Activated CD8-positive, alpha-beta T cell treated with anti-CD3 and anti-CD28 coated beads for 36 hours (primary cell): Measurements from ENCODE around the gene GABRA5. TPM values are rescaled to one million over a fixed set of nuclear protein-coding genes. Genes with fewer than 3 reads are reported as not detected.

Experiments used
- ATAC-seq: fragments of 200-7000 bp; cut with Tn5 transposase; one replicate; pipeline ENCODE4 v1.10.0; 2021; ENCODE audit warnings: mild to moderate bottlenecking, moderate library complexity
- CTCF ChIA-PET: fragments of 350-600 bp; sonication (Branson Sonifier 250); formaldehyde crosslinking; loops from one replicate; lab custom pipeline; 2021; ENCODE audit warnings: antibody characterized with exemption; lab: Charles Lee
- POLR2A ChIA-PET: fragments of 350-600 bp; sonication (Branson Sonifier 250); formaldehyde crosslinking; loops from one replicate; lab custom pipeline; 2021; ENCODE audit warnings: antibody characterized with exemption; lab: Charles Lee
- DNase-seq: peaks from one replicate; pipeline ENCODE4 v3.0.0-alpha.2; 2020
- H3K27ac Mint-ChIP-seq: one replicate; pipeline ENCODE4 v1.8.0; 2021; ENCODE audit warnings: mild to moderate bottlenecking, mixed read lengths
- H3K27me3 Mint-ChIP-seq: one replicate; pipeline ENCODE4 v1.8.0; 2021; ENCODE audit warnings: mixed read lengths
- H3K36me3 Mint-ChIP-seq: one replicate; pipeline ENCODE4 v1.8.0; 2021; ENCODE audit warnings: low read depth, mixed read lengths
- H3K4me1 Mint-ChIP-seq: one replicate; pipeline ENCODE4 v1.8.0; 2021; ENCODE audit warnings: low read depth, mixed read lengths
- H3K4me3 Mint-ChIP-seq: one replicate; pipeline ENCODE4 v1.8.0; 2021; ENCODE audit warnings: mild to moderate bottlenecking, moderate library complexity, mixed read lengths
- H3K9me3 Mint-ChIP-seq: one replicate; pipeline ENCODE4 v1.8.0; 2021; ENCODE audit warnings: mixed read lengths
- intact Hi-C: fragments of 100-400 bp; cut with micrococcal nuclease; formaldehyde crosslinking; loops from one replicate; pipeline ENCODE4 v1.10.0; 2022
- total RNA-seq, 2 experiments: library from RNA; stranded (reverse); gene quantifications; one replicate each; pipeline ENCODE4 v1.2.3, GENCODE V29; 2021
- TF ChIP-seq, protein P1 (sequence below): fragments of 200-600 bp; IDR thresholded peaks from one replicate; pipeline ENCODE4 v1.8.0; 2022; ENCODE audit warnings: antibody characterized with exemption, mild to moderate bottlenecking

GABRA5 gene
- total RNA-seq, 2 experiments from 2014 or later, result not detected

DNA sequence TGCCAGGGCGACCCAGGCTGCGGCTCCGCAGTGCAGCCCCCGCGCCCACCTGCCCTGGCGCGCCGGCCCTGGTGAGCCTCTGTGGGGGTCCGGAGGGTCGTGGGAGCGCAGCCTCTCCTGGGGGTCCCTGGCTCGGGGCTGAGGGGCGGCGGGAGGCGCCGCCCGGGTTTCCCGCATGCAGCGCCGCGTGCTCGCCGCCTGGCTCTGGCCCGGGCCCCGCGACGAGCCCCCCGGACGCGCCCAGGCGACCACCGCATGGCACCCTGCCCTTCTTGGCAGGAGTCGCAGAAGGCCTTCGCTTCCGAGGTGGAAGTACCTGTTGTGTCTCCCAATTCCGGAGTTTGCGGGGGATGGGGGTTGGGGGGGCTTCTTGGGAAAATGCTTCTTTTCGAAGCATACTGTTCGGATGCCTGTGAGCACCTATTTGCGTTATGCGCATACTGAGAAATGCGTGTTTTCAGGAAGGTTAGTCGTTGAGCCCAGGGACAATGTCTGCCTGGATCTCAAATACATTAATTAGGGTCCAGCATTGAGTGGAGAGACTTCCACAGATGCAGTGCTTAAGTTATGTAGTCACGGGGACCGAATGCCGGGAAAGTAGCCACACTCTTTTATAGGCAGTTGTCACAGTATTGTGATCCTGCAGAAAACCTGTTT lies 1.3 kb downstream of the GABRA5 start:
- Mint-ChIP-seq H3K4me1 (no peaks in the 10 kb centered on the region), H3K4me3 (no peak overlapping the region), H3K27ac (no peak overlapping the region), H3K9me3 (no peaks in the 10 kb centered on the region), H3K27me3 (peaks cover 24% of the 10 kb centered on the region), H3K36me3 (no peaks in the 10 kb centered on the region)
- ChIA-PET CTCF (no interaction called here), POLR2A (no interaction called here)
- TF ChIP-seq, protein P1, sequence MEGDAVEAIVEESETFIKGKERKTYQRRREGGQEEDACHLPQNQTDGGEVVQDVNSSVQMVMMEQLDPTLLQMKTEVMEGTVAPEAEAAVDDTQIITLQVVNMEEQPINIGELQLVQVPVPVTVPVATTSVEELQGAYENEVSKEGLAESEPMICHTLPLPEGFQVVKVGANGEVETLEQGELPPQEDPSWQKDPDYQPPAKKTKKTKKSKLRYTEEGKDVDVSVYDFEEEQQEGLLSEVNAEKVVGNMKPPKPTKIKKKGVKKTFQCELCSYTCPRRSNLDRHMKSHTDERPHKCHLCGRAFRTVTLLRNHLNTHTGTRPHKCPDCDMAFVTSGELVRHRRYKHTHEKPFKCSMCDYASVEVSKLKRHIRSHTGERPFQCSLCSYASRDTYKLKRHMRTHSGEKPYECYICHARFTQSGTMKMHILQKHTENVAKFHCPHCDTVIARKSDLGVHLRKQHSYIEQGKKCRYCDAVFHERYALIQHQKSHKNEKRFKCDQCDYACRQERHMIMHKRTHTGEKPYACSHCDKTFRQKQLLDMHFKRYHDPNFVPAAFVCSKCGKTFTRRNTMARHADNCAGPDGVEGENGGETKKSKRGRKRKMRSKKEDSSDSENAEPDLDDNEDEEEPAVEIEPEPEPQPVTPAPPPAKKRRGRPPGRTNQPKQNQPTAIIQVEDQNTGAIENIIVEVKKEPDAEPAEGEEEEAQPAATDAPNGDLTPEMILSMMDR, result no peak
- intact Hi-C loops, result no loop called here
- no peak for DNase-seq
- ATAC-seq, result no peak

DNA sequence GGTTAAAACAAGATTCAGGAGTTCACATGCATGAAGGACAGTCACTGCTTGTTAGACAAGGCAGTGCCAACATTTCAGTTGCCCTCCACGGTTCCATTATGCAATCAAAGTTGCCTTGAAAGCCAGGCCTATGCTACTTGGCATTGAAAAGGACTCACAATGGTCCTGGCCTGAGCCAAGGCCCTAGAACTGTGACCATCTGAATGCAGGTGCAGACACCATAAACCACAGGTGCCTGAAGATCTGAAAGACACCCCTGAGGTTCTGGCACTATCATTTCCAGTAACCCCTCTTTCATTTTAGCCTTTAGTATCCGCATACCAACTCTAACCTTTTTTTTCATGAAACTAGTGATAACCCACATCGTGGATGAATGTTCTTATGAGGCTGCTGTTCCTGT lies 2.8 kb downstream of the GABRA5 start:
- intact Hi-C loops, result no loop called here
- ChIA-PET POLR2A (no interaction called here), CTCF (no interaction called here)
- DNase-seq, result no peak
- H3K4me3 Mint-ChIP-seq, result no peak overlapping the region
- peaks cover 24% of the 10 kb centered on the region for H3K27me3 Mint-ChIP-seq
- no peaks in the 10 kb centered on the region for H3K9me3 Mint-ChIP-seq
- H3K27ac Mint-ChIP-seq, result no peak overlapping the region
- no peaks in the 10 kb centered on the region for H3K36me3 Mint-ChIP-seq
- TF ChIP-seq, protein P1, result no peak
- H3K4me1 Mint-ChIP-seq, result no peaks in the 10 kb centered on the region
- no peak for ATAC-seq

DNA sequence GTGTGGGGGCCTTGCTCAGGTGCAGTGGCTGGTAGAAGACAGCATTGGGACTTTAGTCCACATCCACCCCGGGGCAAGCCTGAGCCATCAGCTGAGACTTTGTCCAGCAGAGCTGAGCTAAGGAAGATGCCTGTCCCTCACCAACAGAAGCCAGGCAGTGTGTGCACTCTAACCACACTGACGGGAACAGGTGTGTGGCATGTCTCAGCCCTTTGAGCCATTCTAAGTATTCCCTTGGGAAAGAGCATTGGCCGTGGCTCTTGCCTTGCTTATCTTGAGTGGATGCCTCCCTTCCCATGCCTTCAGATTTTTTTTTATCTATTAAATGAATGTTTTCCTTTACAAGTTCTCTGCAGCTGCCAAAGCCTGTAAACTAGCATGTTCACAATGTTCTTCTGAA lies 3.5 kb downstream of the GABRA5 start:
- Mint-ChIP-seq H3K27me3 (peaks cover 21% of the 10 kb centered on the region), H3K27ac (no peak overlapping the region), H3K4me3 (no peak overlapping the region), H3K36me3 (no peaks in the 10 kb centered on the region), H3K4me1 (no peaks in the 10 kb centered on the region), H3K9me3 (no peaks in the 10 kb centered on the region)
- TF ChIP-seq, protein P1, result no peak
- ChIA-PET CTCF (no interaction called here), POLR2A (no interaction called here)
- intact Hi-C loops, result no loop called here
- ATAC-seq (no peak), DNase-seq (no peak)

DNA sequence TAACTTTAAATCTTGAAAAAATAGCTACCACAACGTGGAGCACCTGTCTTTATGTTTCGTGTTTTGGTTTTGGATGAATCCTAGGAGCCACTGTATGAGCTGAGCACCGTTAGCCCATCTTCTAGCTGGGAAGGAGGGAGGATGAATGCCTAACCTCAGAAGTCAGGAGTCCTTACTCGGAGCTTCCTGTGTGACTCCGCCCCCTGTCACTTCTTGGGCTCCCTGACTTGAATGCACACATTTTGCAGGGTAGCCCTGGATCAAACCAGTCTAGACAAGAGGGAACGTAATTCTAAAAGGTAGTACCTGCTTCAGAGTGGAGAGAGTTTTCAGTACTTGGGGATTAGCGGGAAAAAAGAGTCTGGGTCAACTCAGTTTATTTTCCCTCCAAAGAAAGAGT lies 5.3 kb downstream of the GABRA5 start:
- no peak overlapping the region for H3K4me3 Mint-ChIP-seq
- DNase-seq, result no peak
- no peak overlapping the region for H3K27ac Mint-ChIP-seq
- intact Hi-C loops, result no loop called here
- POLR2A ChIA-PET, result no interaction called here
- no peaks in the 10 kb centered on the region for H3K9me3 Mint-ChIP-seq
- CTCF ChIA-PET, result no interaction called here
- no peaks in the 10 kb centered on the region for H3K36me3 Mint-ChIP-seq
- no peak for ATAC-seq
- H3K4me1 Mint-ChIP-seq, result no peaks in the 10 kb centered on the region
- H3K27me3 Mint-ChIP-seq, result peaks cover 11% of the 10 kb centered on the region
- TF ChIP-seq, protein P1, result no peak

DNA sequence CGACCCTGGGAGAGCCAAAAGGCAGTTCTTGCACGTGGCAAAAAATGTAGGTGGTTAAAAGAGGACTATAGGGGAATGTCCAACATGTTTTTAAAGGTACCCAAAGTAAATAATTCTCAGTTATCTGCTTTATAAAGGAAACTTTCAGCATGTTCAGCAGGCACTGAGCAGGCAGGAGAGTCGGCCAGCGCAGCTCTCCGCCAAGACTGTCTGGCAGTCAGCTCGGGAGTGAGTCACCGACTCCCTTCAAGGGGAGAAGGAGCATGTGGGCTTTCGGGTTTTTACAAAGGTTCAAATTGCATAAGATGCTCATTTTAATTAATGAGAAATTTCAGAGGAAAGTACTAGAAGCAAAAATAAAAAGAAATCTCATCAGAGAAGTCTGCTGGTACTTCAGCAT lies 7.0 kb downstream of the GABRA5 start:
- no peaks in the 10 kb centered on the region for H3K9me3 Mint-ChIP-seq
- no peak for DNase-seq
- ATAC-seq, result no peak

More for the DNA sequence above, 7.0 kb downstream of the GABRA5 start:
- ChIA-PET CTCF (no interaction called here), POLR2A (no interaction called here)
- H3K27me3 Mint-ChIP-seq, result peaks cover 5% of the 10 kb centered on the region
- no peaks in the 10 kb centered on the region for H3K36me3 Mint-ChIP-seq
- TF ChIP-seq, protein P1, result no peak
- no peaks in the 10 kb centered on the region for H3K4me1 Mint-ChIP-seq
- intact Hi-C loops, result no loop called here
- no peak overlapping the region for H3K4me3 Mint-ChIP-seq
- no peak overlapping the region for H3K27ac Mint-ChIP-seq
